Stimulated activated naive CD8-positive, alpha-beta T cell treated with anti-CD3 and anti-CD28 coated beads, Interleukin-15, Interleukin-2, amounts not matched to agents 100 U/mL and 50 U/mL, for 24 hours (primary cell): ENCODE results near the gene LARGE1.

Source experiments
- ATAC-seq: fragments of 150-1000 bp; cut with Tn5 transposase; one replicate; pipeline ENCODE4 v1.10.0; 2021
- DNase-seq: peaks from one replicate; pipeline ENCODE4 v3.0.0; 2021

LARGE1 gene

DNA sequence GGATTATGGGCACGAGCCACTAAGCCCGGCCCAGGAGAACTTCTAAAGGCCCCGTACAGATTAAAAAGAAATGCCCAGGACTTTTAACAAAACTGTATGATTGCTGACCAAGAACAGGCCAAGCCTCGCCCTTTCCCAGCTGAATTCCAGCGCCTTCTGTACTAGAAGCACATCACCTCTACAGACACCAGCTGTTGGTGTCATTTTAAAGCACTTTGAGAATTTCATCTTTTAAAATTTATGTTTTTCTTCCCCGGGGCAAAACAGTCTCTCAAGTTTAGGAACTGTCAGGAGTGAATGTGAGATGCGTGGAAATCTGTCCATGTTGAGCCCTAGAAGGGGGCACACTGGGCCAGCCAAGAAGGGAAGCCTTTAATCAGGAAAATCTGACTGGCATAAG is 362.4 kb downstream of the LARGE1 start:
- no peak for ATAC-seq
- no peak for DNase-seq

DNA sequence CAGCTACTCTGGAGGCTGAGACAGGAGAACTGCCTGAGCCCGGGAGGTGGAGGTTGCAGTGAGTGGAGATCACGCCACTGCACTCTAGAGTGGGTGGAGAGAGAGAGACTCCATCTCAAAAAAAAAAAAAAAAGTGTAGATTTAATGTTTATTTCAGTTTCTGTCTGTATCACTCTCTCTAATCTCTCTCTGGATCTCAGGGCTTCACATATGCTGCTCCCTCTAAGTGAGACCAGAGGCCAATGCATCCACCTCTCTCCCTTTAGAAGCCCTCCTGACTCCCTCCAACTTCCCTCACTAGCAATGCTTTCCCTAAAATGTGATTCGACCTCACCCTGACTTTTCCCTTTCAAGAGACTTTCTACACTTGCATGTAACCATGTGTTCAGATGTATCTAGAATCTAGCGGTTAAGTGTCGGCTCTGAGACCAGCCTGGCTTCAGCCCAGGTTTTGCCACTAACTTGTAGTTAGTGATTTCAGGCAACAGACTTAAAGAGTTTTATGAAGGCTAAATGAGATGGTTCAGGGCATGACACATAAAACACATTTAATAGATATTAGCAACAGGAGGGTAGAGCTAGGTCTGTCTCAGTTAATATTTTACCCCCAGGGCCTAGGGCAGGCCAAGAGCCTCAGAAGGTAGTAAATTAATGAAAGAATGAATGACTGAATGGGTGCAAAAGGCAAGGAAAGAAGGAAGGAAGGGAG is 364.3 kb downstream of the LARGE1 start:
- ATAC-seq: no peak
- no peak for DNase-seq

DNA sequence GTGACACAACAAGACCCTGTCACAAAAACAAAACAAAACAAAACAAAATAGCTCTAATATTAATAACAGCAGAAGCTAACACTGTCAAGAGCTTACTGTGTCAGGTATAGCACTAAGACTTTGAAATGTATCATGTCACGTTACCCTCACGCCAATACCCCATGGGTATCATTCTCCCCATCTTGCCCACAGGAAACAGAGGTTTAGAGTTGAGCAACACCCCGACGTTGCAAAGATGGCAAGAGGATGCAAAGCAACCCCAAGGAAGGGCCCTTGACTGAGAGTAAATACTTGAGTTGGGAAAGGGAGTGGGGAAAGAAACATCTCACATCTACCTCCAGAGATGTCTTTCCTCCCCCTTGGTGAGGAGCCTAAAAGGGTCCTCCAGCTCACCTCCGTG is 366.8 kb downstream of the LARGE1 start:
- DNase-seq: no peak
- no peak for ATAC-seq

DNA sequence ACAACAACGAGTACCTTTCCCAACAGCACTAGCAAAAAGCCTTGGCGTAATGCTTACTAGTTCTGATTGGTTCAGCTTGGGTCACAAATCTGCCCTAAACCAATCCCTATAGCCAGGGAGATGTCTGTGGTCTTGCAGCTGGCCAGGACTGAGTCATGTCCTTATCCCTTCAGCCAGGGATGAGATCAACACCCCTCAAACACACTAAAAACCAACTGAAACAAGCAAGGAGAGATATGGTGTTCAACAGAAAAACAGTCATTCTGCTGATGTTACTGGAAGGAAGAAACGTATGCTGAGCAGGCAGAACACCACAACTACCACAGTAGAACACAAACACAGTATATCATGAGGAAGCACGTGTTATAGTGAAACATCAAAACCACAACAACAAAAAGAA is 375.6 kb downstream of the LARGE1 start:
- DNase-seq (no peak), ATAC-seq (no peak)

DNA sequence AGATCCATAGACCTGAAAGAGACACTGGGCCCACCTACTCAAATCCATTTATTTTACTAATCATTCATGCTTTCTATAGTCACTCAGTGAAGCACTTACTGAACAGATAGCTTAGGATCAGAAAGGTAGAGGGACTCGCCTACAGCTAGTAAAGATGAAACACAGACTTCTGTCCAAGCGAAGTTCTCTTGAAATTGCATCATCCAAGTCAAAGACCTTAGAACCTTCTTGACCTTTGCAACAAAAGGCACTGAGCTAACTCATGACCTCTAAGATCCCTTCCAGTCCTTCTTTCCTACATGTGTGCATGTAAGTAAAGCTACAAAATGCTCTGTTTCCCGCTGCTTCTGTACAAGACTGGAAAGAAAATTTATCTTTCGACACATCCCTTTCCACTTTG is 377.6 kb downstream of the LARGE1 start:
- DNase-seq: no peak
- no peak for ATAC-seq

DNA sequence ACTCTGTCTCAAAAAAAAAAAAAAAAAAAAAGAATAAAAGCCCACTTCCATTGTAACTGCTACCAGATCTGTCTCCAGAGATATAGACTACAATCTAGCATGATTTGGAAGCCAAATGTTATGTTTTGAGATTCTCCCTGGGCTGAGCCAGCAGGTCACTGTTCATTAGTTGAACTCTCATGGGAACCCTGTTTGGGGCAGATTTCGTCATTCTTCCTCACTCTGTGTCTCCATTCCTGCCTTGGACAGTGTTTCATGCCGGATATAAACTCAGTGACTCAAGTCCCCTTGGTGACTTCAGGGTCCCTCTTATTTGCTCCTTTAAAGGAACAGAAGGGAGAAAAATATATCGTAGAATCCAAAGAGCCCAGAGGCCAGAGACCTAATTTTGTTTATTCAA is 378.1 kb downstream of the LARGE1 start:
- DNase-seq: no peak
- ATAC-seq: no peak

DNA sequence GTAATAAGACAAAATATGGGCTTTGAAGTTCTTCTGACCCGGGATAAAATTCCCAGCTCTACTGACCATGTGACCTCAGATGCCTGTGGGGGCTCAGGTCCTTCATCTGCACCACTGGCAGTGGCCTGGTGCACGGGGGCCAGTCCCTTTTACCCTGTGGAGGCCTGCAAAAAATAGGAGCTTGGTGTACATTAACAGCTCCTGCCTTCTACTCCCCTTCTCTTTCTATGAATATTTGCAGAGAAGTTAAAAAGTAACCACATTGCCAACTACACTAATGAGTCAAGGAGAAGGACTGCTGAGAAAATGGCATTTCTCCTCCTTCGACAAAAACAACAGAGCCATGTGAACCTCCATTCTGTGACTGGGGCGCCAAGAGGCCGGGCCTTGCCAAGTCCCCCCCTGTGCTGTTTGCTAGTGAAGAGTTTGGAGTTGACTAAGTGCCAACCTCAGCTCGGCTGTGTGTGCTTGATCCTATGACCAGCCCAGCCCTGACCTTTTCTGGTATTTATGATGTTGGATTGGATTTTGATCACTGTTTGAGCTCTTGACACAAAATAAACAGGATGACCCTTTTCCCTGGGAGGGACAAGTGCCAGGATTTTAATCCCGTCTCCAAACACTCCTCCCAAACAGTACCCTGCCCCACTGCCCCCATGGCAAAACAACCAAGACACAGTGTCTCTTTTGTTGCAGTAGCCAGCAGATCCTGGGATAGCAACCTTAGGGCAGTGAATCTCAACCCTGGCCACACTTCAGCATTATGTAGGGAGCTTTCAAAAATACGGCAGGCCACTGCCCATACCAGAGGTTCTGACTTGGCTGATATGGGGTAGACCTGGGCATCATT is 380.1 kb downstream of the LARGE1 start:
- DNase-seq (no peak), ATAC-seq (no peak)

DNA sequence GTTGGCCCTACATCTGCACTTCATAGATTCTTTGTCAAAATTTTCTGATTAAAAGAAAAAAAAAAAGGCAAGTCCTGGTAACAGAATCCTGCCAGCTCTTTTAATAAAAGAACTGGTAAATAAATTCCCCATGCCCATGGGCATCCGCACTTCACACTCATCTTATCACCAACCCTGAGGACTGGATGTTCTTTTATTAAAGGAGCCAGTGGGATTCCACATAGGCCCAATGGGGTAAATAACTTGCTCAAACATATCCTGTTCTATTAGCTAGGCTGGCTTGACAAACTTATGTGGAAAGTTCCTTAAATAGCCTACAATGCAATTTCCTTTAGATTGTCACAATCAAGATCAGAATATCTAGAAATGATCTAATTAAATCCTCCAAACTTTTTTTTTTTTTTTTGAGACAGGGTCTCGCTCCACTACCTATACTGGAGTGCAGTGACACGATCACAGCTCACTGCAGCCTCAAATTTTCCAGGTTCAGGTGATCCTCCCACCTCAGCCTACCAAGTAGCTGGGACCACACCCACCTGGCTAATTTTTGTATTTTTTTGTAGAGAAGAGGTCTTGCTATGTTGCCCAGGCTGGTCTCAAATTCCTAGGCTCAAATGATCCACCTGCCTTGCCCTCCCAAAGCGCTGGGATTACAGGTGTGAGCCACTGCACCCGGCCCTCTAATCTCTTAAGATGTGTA is 380.9 kb downstream of the LARGE1 start:
- no peak for DNase-seq
- no peak for ATAC-seq

DNA sequence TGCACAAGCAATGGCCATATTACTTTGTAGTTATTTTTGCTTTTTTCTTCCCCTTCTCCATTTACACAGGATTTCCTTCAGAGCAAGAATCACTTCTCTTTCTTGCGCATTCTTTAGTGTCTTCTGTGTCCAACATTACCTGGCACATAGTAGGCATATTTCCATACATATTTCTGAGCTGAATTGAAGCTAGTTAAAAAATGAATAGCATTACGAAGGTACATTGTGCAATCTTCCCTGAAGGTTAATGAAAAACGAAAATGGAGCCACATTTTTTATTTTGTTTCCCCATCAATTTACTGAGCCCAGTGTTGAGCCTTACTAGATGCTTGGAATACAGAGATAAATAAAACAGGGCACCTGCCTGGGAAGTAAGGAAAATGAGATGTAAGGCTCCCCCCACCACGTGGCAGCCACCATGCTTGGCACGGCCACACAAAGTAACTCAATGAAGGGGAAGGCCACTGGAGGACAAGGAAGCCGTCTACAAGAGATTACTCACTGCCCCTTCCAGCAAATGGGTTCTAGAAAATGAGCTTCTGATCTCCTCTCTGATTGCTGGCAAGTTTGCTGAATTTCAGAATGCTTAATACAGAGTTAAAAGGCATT is 381.9 kb downstream of the LARGE1 start:
- DNase-seq (no peak), ATAC-seq (no peak)

DNA sequence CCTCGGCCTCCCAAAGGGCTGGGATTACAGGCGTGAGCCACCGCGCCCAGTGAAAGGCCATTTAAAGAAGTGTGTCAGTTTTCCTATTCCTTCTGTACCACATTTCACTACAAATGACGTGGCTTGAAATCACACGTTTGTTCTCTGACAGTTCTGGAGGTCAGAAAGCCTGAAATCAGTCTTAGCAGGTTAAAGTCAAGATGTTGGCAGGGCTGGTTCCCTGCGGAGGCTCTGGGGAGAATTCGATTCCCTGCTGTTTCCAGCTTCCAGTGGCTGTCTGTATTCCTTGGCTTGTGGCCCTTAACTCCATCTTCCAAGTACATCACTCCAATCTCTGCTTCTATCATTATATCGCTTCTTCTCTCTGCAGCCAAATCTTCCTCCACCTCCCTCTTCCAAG is 383.2 kb downstream of the LARGE1 start:
- ATAC-seq: no peak

DNA sequence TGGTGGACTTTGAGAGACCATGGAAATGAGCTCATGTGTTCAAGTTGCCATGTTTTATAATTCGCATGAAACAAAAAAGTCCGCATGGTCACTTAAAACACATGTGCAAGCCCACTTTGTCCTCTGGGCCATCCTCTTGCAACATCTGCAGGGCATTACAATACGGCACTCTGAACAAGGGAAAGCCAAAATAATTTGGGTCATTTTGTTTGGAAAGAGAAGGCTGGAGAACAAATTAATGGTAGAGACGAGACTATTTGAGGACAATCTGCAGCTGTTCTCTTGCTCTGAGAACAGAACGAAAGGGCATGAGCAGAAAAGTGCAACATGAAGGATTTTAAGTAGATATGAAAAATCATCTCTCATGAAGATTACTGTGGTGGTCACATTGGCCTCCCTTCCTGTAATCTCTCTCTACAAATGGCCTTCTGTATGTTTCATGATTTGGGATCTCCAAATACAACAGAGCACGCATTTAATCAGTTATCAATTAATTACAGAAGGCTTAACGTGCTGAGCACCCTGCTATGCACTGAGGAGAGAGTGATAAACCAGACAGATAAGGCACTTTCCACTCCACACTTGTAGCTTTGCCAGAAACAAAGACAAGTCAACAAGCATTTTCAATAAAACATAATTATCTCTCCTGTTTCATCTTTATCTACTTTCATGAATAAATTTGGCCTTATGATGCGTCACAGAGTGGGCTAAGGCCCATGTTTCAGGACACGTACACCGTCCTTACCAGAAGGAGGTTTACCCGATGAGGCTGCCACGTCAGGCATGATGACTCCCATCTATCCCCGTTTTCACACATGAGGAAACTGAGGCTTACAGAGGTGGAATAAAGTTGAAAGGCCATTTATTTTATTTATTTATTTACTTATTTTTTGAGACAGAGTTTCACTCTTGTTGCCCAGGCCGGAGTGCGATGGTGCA is 384.1 kb downstream of the LARGE1 start:
- DNase-seq (no peak), ATAC-seq (no peak)

More for the DNA sequence above, 383.2 kb downstream of the LARGE1 start:
- DNase-seq: no peak

DNA sequence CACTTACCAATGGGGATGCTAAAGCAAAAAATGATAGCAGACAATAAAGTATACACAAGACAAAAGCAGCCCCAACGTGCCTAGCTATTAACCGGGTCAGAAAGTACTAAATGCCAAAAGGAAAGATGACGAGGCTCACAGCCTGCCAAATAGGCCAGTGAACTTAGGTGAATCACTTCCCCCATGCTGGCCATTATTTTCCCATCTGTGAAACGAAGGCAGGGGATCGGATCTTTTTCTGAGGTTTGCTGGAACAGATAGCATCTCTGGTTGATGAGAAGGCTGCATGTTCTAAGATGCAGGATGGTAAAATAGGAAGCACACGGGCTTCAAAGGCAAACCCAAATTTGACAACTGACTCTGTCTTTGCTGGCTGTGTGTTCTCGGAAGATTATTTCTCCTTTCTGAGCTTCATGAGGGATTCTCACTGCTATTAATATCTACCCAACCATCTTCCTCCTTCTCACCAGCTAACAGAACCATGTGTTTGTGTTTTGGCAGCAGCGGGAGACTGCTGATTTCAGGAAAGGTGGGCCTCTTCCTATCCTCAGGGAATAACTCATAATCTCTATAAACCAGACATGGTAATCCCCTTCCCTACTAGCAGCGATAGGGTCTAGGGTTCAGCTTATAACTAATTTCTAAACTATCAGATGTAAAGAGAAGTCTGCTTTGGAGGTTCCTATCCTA is 390.7 kb downstream of the LARGE1 start:
- ATAC-seq (no peak), DNase-seq (no peak)

DNA sequence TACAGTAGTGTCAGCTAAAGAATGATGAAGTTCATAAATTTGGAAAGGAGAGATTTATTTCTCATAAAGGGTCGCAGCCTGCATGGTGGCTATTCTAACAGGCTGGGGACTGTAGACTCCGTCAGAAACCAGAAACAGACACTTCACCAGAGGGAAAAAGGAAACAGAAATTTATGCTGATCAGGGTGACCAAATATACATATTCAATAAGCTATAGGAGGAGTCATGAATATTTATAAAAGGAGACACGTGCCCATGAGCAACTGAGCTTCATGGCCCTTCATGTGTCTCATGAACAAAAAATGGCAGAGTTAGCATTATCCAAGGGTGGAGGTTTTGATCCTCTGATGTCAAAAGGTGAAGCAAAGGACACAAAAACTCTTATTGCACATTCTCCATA is 392.1 kb downstream of the LARGE1 start:
- no peak for ATAC-seq
- DNase-seq: no peak

DNA sequence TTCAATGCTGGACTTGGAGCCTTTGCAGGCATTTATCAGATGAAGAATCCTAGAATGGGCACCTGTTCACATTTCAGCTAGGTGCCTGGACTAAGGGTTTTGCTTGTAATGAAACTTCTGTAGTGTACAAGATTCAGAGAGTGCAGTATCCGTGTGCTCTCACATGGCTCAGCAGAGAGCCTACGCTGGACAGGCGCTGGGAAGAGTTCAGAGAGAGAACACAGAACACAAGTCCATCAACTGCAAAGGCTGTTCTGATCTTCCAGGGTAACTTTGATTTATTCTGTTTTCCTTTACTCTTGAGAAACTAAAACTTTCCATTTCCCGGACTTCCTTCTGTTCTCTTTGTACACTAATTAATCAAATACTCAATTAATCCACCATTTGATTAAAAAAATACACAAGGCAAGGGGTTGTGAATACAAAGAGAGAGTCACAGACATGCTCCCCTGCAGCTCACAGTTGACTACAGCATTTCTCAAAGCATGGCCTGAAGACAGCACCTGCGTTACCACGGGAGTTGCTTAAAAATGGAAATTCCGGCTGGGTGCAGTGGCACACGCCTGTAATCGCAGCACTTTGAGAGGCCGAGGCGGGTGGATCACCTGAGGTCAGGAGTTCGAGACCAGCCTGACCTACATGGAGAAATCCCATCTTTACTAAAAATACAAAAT is 393.7 kb downstream of the LARGE1 start:
- ATAC-seq (no peak), DNase-seq (no peak)

DNA sequence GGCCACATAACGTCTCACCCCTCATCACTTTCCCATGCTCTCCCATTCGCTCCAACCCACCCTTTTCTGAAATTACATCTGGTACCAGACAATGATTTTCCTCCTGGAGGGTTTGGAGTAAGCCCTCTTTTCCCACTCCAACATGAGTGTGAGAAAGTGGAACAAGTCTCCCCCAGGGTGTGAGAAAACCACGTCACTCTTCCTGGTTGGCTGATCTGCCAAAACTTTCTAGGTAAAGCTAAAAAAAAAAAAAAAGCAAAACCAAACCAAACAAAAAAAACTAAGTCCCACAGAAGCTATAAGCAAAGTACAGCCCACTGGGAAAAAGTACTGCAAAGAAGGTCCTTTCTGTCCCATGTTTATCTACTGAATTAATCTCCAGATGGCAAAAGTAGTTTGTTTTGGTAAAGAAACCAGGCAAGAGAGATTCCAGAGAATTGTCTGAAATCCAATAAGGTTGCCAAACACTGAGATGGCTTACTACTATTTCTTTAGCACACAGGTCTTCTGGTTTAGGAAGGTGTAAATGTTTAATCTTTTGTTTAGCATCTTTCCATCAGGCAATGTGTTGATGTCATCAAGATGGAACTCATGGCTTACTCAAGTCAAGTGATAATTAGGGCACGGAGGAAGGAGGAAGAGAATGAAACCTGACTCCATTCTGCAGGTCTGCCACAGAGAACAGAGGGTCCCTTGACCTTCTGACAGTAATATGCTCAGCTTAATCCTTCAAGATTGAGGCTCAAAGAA is 395.6 kb downstream of the LARGE1 start:
- ATAC-seq (no peak), DNase-seq (no peak)

DNA sequence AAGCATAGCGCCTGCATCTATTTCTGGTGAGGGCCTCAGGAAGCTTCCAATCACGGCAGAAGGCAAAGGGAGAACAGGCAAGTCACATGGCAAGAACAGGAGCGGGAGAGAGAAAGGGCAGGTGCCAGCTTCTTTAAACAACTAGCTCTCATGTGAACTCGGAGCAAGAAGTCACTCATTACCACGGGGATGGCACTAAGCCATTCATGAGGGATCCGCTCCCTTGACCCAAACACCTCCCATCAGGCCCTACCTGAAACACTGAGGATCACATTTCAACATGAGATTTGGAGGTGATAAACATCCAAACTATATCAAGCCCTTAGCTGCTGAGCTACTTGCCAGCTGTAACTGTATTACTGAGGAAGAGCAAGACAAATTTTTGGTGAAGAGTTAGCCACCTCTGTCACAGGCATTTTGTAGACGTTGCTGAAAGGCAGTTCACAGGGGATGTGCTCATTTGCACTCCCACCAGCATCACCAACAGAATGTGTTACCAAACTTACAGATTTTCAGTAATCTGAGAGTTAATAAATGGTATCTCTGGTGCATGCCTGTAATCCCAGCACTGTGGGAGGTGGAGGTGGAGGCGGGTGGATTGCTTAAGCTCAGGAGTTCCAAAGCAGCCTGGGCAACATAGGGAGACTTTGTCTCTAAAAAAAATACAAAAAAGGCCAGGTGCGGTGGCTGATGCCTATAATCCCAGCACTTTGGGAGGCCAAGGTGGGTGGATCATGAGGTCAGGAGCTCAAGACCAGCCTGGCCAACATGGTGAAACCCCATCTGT is 398.2 kb downstream of the LARGE1 start:
- no peak for DNase-seq
- no peak for ATAC-seq

DNA sequence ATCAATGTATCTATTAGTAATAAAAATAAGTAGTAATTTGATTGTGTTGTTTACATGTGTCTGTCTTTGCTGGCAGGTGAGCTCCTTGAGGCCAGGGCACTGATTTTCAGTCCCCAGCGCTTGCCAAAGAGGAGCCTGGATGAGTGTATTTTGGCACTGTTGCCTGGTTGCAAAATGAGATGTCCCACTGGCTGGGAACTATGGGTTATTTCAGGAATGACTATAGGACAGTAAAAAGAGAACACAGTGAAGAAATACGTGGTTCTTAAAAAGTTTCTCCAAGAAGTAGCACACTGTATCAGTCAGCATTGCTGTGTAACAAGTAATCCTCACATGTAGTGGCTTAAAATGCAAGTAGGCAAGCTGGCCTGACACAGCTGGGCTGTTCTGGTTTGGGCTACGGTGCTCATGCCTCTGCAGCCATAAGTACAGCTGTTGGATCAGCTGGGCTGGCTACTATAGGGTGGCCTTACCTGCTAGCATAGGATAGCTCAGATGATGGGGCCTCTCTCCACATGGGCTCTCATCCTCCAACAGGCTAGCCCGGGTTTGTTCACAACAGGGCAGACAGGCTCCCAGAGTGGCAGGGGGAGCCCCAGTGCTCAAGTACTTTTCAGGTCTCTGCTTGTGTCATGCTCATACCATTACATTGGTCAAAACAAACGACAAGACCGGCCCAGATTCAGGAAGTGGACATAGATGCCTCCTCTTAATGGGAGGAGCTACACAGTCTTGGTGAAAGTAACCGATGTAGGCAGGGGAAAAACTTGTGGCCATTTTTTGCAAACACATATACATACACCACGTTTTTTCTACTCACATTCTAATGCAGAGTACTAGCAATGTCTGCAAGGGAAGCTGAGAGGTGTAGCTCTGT is 399.1 kb downstream of the LARGE1 start:
- ATAC-seq: no peak
- DNase-seq: no peak
